CD4-positive, alpha-beta T cell treated with Interleukin-17A for 1 hour (primary cell): Measurements from ENCODE around the gene TFIP11.

Experiments used
- DNase-seq: peaks from one replicate; pipeline ENCODE4 v3.0.0-alpha.2; 2020

Gene TFIP11

DNA sequence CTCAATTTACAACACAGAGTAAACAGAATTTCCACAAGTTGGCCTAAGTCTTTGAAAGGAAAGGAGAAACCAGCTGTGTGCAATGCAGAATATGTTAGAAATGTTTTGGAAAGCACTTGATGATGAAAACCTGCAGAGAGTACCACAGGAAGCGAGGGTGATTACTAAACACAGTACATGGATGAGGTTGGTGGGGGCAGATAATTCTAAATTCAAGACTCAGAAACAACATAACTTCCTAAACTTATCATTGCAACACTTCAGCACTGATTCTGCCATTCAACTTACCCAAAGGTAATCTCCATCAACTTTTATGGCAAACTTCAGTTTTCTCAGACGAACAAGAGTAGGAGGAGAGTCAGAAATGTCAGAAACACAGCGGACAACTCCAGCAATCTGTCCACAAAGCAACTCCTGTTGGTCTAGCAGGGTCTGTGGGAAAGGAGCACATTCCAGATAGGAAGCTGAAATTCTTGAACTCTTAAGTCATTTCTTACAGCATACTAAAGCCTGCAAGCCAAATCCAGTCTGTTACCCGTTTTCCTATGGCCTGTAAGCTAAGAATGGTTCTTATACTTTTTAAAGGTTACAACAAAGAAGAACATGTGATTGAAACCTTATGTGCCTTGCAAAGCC lies 35.5 kb downstream of the TFIP11 start:
- no peak for DNase-seq

DNA sequence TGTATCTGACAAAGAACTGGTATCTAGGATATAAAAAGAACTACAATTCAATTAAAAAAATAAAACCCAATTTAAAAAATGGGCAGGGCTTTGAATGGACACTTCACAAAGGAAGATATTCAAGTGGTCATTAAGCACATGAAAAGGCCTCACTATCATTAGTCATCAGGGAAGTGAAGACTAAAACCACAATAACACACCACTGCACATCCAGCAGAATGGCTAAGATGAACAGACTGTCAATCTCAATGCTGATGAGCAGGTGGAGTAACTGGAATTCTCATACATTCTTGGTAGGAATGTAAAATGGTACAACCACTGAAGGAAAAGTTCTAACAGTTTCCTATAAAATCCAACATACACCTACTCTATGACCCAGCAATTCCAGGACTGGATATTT lies 37.6 kb downstream of the TFIP11 start:
- no peak for DNase-seq

DNA sequence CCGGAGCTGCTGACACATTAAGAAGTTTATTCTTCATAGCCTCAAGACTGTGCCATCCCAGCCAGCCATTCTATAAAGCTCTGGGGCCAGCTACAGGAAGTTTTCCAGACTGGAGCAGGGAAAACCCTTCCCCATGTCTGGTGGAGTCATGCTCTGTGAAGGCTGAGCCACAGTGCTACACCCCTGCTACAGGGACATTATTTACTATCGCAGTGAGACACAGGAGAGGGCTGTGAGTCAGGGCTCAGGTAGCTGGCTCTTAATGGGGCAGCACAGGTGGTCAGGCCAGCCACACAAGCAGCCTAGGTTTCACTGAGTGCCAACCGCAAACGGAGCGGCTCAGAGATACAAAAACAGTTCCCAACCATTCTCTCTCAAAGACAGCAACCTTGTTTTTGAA lies 40.8 kb downstream of the TFIP11 start:
- DNase-seq, result no peak

DNA sequence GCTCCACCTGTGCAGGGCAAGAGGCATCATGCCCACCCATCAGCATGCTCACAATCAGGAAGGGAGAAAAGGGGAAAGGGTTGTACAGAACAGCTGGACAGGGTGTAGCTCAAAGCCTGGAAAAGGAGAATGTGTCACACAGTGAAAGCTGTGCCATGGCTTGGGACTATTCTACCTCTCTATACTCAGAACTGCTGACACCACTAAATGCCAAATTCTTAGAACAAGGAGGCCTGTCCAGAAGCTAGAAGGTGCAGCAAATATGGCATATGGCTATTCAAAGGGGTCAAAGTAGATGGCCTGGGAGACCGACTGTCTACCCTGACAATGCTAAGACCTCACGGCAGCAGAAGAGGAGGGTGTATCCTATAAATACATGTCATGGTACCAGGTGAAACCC lies 41.5 kb downstream of the TFIP11 start:
- no peak for DNase-seq

DNA sequence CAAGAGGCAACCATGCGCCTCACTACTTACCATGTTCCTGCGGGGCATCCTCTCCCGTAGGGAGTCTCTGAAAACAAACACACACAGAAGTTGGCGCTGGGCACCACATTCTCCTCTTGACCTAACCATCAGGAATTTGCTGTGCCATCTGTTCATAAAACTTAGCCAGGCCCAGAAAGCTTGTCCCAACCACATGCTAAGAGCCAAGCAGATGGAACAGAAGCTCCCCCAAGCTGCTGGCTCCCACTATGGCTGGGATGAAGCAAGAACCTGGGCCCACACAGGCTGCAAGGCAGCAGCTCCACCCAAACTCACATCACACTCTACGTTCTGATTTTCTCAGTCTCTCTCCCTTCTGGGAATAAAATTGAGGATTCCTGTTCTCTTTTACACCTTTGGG lies 46.1 kb downstream of the TFIP11 start:
- DNase-seq, result no peak

DNA sequence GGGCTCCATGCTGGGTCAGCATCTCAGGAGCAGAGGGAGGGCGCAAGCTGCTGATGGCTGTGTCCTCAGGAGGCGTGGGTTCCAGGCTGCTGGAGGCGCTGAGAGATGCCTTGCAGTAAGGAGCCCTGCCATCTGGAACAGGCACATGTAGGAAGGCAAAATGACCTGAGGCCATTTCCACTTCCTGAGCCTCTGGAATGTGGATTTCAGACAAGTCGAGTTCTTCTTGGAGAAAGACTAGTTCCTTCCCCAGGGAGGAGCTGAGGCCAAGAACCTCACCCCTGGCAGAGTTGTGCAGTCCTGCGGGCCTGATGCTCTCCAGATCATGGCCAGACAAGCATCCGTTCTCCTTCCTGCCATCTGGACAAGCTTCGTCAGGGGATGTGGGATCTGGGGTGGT lies 48.0 kb downstream of the TFIP11 start:
- no peak for DNase-seq

DNA sequence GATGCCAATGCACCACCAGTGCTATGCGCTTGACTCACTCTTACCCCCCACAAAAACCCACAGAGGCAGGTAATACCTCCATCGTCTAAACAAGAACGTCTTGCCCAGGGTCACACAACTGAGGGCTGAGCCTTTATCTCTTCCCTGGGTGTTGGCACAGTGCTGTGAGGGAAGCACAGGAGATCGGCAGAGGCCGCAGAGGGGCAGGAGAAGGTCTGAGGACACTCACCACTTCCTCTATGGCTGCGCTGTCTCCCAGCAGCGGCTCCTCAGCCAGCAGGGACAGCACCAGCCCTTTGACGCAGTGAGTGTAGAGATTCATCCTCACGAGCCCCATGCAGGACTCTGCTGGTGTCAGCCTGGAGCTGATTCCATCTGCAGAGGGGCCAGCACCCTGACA lies 48.6 kb downstream of the TFIP11 start:
- no peak for DNase-seq

DNA sequence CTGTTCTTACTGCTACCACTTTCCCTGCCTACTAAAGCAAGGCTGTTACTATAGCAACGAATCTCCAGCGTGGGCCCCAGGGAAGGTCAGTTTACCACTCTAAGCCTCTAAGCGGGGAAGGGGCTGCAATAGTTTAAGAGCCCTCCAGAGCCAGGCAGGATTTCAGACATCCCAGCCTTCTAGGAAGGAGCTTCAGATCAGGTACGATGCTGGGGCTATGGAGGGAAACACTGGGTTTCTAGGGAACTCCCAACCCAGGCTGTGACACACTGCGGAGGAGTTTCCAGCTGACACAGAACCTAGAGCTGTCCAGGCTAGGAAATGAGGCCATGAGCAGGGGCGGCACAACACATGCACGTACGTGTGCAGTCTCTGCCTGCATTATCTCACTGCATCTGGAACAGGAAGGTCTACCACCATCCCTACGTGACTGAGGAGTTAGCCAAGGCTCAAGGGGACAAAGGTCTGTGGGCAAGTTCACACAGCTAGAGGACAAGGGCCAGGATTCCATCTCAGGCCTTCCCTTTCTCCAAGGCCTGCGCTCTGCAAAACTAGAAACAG lies 49.1 kb downstream of the TFIP11 start:
- no peak for DNase-seq

DNA sequence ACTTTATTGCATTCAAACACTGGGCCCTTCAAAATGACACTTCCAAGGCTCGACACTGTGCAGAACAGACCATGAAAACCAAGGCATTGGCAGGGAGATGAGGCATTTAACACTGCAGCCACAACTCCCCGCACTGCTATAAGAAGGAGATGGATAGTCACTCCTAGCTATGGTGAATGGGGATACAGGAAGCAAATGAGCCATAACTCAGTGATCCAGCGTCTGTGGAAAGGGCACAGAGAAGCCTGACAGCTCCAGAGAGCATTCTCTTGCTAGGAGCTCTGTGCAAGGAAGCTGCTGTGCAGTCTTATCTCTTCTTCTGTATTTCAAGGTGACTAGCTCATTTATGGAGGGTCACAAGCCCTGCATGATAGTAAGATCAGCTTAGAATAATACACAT lies 49.6 kb downstream of the TFIP11 start:
- DNase-seq, result no peak

DNA sequence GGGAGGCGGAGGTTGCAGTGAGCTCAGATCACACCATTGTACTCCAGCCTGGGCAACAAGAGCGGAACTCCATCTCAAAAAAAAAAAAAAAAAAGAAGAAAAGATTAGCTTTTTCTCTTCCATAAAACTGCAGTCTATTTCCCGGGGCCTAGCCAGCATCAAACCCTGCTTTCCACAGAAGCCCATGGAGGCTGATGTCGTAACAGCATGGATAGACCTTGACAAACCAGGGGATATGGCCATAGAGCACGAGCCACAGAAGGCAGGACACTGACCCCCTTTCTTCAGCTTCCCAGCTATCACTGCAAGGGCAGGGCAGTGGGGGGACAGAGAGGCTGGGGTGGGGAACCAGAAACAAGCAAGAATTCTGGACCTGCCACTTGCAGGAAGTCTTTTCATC lies 50.2 kb downstream of the TFIP11 start:
- no peak for DNase-seq

DNA sequence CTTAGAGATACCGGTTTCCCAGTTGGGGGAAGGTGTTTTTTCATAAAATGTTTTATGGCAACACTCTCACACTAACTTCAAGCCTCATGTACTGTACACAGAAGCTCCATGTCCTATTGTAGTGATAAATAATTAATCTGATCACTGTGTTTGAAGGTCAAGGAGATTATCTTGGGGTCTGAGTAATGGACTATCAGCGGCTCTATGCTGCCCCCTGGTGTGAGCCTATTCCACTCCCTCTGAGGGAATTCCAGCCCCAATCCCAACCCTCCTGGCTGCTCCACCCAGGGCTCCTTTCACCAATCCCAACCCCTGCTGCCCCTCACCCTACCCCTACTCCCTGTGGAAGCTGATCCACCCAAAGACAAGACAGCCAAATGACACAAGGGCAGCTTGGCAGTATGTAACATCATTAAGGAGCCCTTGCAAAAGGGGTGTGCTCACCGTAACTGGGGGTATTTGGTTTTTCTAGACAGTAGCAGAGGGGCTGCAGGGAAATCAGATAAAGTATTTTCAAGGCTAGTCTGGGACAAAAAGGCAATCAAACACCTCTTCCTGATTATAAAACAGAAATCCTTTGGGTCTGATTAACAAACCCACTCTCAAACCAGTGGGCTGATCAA lies 51.0 kb downstream of the TFIP11 start:
- peak; percentile 30 for DNase-seq

DNA sequence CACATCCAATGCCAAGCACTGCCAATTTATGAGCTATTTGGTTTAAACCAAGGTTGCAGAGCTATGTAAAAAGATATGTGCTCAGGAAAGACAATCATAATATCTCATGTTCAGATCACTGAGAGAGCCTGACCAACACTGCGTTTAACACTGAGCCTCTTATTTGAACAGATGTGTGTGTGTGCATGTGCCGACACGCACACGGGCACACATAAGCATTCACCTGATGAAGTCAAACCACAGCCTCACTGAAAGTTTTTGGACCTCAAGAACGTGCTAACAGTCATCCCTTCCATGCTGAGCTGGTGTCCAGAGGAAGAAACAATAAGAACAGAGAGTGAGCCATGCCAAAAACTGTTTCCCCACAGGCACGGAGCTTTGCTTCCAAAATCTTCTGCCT lies 52.1 kb downstream of the TFIP11 start:
- no peak for DNase-seq

DNA sequence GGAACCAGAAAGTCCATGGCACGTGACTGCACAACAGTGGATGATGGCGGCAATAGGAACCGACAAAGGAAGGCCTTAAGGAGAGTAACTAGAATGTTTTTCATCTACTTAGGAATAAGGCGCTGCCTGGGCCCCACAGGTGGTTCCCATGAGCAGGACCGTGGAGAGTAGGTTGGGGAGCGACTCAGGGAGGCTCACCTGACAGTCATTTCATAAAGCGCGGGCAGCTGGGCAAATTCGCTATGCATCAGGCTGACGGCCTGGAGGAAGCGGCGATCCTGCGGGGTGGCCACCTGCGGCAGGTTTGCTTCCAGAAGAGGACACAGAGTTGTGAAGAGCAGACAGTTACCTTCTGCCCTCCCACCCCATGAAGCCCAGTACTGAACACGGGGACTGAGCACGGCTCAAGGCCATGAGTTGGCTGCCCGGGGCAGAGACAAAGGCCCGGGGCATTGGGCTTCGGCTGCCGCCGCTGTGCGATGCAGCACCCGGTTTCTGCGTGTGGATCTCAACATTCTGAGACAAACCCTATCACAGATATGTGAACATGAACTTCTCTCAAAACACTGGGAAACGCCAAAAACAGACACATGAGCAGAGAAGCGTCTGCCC lies 54.5 kb downstream of the TFIP11 start:
- DNase-seq, result no peak

DNA sequence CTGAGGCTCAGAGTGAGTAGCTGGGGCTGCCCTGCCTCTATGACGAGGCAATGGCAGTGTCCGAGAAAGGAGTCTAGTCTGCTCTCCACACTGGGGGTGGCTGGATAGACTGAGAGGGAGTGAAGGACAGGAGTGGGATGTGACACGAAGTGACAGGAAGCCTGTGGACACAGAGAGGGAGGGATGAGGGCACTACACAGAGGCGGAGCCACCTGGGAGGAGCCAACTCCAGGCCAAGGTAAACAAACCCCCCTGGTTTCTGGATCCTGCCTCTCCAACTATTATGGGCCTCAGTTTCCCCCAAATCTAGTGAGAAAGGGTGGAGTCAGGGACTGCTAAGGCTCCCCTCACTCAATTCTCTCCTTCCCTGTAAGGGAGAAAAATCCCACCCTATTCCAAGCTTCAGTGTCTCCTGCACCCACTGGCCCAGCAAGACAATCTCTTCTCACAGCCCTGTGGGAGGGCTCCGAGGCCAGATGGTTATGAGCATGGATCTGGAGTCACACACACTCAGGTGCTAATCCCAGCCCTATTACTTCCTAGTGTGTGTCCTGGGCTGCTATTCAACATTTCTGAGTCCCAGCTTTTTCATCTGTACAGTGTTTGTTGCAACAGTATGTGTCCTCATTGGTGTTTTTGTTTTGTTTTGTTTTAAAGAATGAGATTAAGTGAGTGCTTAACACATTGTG lies 58.3 kb downstream of the TFIP11 start:
- no peak for DNase-seq

DNA sequence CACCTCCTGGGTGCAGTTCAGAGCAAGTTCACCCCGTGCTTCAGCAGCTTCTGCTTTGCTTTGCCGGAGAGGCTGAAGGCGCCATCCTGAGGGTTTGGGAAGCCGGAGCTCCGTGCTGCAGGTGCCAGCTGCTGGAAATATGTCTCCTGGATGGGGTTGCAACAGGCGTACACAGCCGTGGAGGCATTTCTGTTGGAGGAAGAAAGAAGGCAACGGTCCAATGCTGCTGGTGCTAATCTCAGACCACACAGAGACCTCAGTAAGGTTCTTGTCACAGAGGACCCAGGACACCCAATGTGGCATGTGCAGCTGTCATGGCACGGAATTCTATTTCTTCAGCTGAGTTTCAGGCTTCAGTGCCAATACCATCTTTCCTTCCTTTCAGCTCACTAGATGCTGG lies 59.1 kb downstream of the TFIP11 start:
- DNase-seq, result no peak

DNA sequence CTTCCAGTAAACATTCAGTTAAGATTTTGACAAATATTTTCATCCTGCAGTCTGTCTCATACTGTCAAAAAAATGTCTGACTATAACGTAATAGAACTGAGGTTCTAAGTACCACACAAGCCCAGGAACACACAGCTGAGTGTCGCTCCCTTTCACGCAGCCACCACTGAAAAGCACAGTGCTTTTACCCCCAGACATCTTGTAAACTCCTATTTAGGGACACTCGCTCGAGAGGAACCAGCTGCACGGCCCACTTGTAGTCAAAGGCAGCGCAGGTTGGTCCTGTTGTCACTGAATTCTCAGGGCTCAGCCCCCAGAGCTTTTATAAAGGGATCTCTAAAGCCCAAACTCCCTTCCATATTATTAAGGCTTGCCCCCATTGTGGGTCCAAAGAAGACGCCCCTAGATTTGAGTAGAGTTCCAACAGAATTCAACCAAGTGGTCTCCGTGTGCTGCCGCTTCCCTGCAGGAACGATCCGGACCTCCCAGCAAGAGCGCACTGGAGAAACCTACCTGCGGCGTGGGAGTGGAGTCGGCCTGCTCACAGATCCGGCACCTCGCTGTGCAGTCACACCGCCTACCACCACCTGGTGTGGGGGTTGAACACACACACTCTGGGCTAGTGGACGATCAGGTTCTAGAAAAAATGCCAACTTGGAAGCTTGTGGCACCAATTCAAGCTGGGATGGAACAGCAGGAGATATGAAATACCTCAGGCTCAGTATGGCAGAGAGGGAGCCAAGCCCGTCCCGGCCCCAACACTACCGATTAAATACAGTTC lies 59.8 kb downstream of the TFIP11 start:
- DNase-seq, result no peak

DNA sequence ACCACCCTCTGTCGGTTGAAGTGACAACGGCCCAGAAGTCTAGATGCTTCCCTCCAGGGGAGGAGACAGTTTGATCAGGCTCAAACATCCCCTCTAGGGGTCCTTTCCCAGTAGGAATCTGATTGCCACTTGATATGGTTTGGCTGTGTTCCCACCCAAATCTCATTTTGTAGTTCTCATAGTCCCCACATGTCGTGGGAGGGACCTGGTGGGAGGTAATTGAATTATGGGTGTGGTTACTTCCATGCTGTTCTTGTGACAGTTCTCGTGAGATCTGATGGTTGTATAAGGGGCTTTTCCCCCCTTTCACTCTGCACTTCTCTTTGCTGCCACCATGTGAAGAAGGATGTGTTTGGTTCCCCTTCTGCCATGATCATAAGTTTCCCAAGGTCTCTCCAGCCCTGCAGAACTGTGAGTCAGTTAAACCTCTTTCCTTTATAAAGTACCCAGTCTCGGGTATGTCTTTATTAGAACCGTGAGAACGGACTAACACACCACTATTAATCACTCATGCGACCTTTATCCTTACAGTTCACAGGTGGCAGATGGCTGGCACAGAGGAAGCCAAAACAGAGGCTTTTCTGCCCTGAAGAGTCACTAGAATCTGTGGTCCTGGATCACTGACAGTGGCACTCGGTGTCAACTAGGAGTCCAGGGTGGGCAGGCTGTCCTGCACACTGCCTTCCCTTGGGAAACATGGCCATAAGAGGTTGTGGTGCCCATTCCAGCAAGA lies 61.7 kb downstream of the TFIP11 start:
- no peak for DNase-seq

DNA sequence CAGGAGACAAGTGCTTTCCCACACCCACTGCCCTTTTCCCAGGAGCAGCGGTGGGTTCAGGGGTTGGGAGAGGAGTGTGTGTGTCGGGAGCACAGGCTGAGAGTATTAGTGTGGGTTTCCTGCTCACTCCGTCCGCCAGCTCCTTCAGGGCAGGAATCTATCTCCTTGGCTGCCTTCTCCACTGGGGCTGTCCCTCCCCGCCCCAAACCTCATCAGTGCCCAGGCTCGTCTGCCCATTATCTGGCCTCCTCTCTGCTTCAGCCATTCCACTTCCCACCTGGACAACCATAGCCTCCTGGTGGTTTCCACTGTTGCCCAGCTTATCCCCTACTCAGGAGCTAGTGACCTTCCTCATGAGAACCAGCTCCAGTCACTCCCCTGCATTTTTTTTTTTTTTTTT lies 63.3 kb downstream of the TFIP11 start:
- DNase-seq, result no peak

DNA sequence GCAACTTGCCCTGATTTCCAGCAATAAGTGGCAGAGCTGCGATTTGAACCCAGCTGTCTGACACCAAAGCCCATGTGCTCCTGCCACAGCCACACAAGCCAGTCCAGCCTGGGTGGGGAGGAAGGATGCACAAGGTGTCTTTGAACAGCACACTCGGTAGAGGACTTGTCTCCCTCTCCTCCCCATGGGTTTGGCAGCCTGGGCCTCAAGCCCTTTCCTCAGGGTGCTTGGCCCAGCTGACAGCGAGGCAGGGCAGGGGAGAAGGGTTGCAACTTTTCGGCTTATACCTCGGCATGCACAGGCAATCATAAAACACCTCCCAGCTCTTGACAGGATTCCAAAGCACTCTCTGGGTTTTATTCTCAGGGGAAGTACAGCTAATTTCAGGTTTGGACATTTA lies 63.9 kb downstream of the TFIP11 start:
- DNase-seq, result no peak

DNA sequence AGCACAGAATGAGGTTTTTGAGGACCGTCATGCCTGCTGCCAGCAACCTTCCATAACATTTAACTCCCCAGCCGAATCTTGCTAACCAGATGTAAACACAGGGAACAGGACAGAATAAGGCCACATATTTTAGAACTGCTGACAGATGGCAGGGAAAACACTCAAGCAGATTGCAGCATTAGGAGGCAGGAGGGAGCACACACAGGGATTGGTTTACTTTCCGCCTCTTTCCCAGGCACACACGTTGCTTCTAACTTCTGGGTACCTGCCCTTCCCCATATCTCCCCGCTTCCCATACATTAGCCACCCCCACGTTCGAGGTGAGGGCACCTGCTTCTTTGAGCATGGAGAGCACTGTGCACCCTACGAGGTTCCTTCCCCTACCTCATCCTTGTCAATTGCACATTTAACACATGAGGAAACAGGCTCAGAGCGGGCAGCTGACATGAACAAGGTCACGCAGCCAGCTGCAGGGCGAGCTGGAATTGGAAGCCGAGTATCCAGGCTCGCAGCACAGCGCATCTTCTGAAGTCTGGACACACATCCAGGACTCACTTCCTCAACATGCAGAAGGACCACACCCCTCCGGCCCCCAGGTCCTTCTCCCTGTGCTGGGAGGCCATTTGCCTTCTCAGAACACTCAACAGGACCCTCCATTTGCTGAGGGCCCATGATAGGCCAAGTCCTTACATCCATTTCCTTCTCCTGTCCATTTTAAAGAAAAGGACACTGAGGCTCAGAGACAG lies 64.5 kb downstream of the TFIP11 start:
- DNase-seq, result no peak

DNA sequence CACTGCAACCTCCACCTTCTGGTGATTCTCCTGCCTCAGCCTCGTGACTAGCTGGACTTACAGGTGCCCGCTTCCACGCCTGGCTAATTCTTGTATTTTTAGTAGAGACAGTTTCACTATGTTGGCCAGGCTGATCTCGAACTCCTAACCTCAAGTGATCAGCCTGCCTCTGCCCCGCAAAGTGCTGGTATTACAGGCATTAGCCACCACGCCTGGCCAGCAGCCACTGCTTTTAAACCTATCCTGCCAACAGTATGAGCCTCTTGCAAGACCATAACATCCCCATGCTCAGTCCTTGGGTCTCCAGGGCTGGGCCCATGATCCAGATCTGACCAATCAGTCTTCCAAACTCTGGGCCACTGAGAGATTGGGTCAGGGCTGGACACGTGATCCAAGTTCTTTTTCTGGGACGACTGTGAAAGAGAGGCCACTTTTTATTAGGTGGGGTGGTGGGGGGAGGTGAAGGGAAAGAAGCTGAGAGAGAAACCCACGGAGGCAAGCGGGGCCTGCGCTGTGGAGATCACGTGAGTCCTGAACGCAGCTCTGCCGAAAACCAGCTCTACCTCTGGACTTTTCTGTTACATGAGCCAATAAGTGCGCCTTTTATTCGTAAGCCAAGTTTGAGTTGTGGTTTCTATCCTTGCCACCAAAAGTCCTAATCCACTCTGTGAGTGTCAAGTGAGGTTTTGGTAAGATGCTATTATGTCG lies 65.3 kb downstream of the TFIP11 start:
- DNase-seq, result no peak
